H9 (cell line): ENCODE results near the gene HOXD13. TPM values are rescaled to one million over a fixed set of nuclear protein-coding genes. Genes with fewer than 3 reads are reported as not detected.

Experiments
- DNase-seq: peaks from one replicate; pipeline ENCODE4 v3.0.0-alpha.2; 2017
- H2AFZ ChIP-seq: one replicate; pipeline ENCODE4 v1.6.1; 2013; ENCODE audit warnings: mild to moderate bottlenecking, low read length, control low read depth, moderate library complexity
- H2AK5ac ChIP-seq: 2 replicates; pipeline ENCODE4 v1.6.1; 2013; ENCODE audit warnings: low read length, control low read depth, mixed read lengths; ENCODE audit not compliant: insufficient read length
- H2BK120ac ChIP-seq: one replicate; pipeline ENCODE4 v1.6.1; 2013; ENCODE audit warnings: low read depth, mild to moderate bottlenecking, low read length, control low read depth, inconsistent platforms; ENCODE audit not compliant: poor library complexity, severe bottlenecking
- H2BK12ac ChIP-seq: 2 replicates; pipeline ENCODE4 v1.6.1; 2013; ENCODE audit warnings: low read length, control low read depth, mixed read lengths, low read depth; ENCODE audit not compliant: insufficient read length
- H2BK15ac ChIP-seq: 2 replicates; pipeline ENCODE4 v1.6.1; 2013; ENCODE audit warnings: low read depth, low read length, control low read depth
- H2BK20ac ChIP-seq: one replicate; pipeline ENCODE4 v1.6.1; 2013; ENCODE audit warnings: low read depth, mild to moderate bottlenecking, low read length, control low read depth, inconsistent platforms; ENCODE audit not compliant: poor library complexity, severe bottlenecking
- H2BK5ac ChIP-seq: 2 replicates; pipeline ENCODE4 v1.6.1; 2013; ENCODE audit warnings: low read length, control low read depth, mixed read lengths; ENCODE audit not compliant: insufficient read length
- H3K14ac ChIP-seq: 2 replicates; pipeline ENCODE4 v1.6.1; 2013; ENCODE audit warnings: low read length, control low read depth; ENCODE audit not compliant: insufficient read depth
- H3K18ac ChIP-seq: 2 replicates; pipeline ENCODE4 v1.6.1; 2013; ENCODE audit warnings: low read depth, mild to moderate bottlenecking, mixed read lengths, low read length, control low read depth; ENCODE audit not compliant: insufficient read length
- H3K23ac ChIP-seq: 2 replicates; pipeline ENCODE4 v1.6.1; 2013; ENCODE audit warnings: low read length, control low read depth, mixed read lengths, low read depth; ENCODE audit not compliant: insufficient read length
- H3K23me2 ChIP-seq: 2 replicates; pipeline ENCODE4 v1.6.1; 2013; ENCODE audit warnings: low read depth, mild to moderate bottlenecking, mixed read lengths, low read length, control low read depth; ENCODE audit not compliant: insufficient read length, poor library complexity, severe bottlenecking
- H3K27ac ChIP-seq: 2 replicates; pipeline ENCODE4 v1.5.1; 2013; ENCODE audit warnings: low read length, control low read depth, mixed read lengths, low read depth; ENCODE audit not compliant: insufficient read length
- H3K27me3 ChIP-seq: 2 replicates; pipeline ENCODE4 v1.6.1; 2013; ENCODE audit warnings: low read length, control low read depth, inconsistent platforms; ENCODE audit not compliant: insufficient read depth
- H3K4ac ChIP-seq: 2 replicates; pipeline ENCODE4 v1.6.1; 2013; ENCODE audit warnings: low read depth, mild to moderate bottlenecking, control low read depth, inconsistent platforms, low read length, moderate library complexity
- H3K4me1 ChIP-seq: 2 replicates; pipeline ENCODE4 v1.6.1; 2013; ENCODE audit warnings: low read length, control low read depth, inconsistent platforms; ENCODE audit not compliant: insufficient read depth
- H3K4me2 ChIP-seq: 2 replicates; pipeline ENCODE4 v1.6.1; 2013; ENCODE audit warnings: low read length, control low read depth, mixed read lengths; ENCODE audit not compliant: insufficient read length, insufficient read depth
- H3K56ac ChIP-seq: 2 replicates; pipeline ENCODE4 v1.6.1; 2013; ENCODE audit warnings: low read depth, mild to moderate bottlenecking, mixed read lengths, low read length, control low read depth; ENCODE audit not compliant: insufficient read length
- H3K79me1 ChIP-seq: 2 replicates; pipeline ENCODE4 v1.6.1; 2013; ENCODE audit warnings: low read depth, mild to moderate bottlenecking, moderate library complexity, low read length, control low read depth, inconsistent platforms; ENCODE audit not compliant: insufficient read depth, poor library complexity, severe bottlenecking
- H3K79me2 ChIP-seq: 2 replicates; pipeline ENCODE4 v1.6.1; 2013; ENCODE audit warnings: low read length, control low read depth, inconsistent platforms; ENCODE audit not compliant: insufficient read depth
- H3K9ac ChIP-seq: 2 replicates; pipeline ENCODE4 v1.6.1; 2013; ENCODE audit warnings: low read length, control low read depth, mixed read lengths; ENCODE audit not compliant: insufficient read length; ENCODE audit errors: extremely low read depth
- H3K9me3 ChIP-seq: one replicate; pipeline ENCODE4 v1.6.1; 2013; ENCODE audit warnings: low read depth, low read length, inconsistent platforms; ENCODE audit not compliant: control insufficient read depth
- H3T11ph ChIP-seq: one replicate; pipeline ENCODE4 v1.6.1; 2013; ENCODE audit warnings: mild to moderate bottlenecking, low read length, control low read depth, inconsistent platforms
- H4K20me1 ChIP-seq: one replicate; pipeline ENCODE4 v1.6.1; 2013; ENCODE audit not compliant: control insufficient read depth, insufficient read length, insufficient read depth
- H4K5ac ChIP-seq: 2 replicates; pipeline ENCODE4 v1.6.1; 2013; ENCODE audit warnings: low read depth, mild to moderate bottlenecking, mixed read lengths, low read length, control low read depth; ENCODE audit not compliant: insufficient read length
- H4K8ac ChIP-seq: replicated peaks from 2 replicates; pipeline ENCODE4 v1.6.1; 2013; ENCODE audit warnings: low read length, control low read depth, mixed read lengths, low read depth; ENCODE audit not compliant: insufficient read length
- H4K91ac ChIP-seq: 2 replicates; pipeline ENCODE4 v1.6.1; 2013; ENCODE audit warnings: low read depth, mild to moderate bottlenecking, moderate library complexity, mixed read lengths, low read length, control low read depth; ENCODE audit not compliant: insufficient read length
- H3K27ac Mint-ChIP-seq, 3 experiments: 2 replicates in 2 of 3; 3 replicates in 1 of 3; pipeline ENCODE4 v1.8.0; 2020 to 2021; ENCODE audit warnings: mixed read lengths in 3 of 3, mild to moderate bottlenecking in 1 of 3, moderate library complexity in 1 of 3
- H3K27me3 Mint-ChIP-seq: 2 replicates; pipeline ENCODE4 v1.8.0; 2021; ENCODE audit warnings: low read depth, mild to moderate bottlenecking, moderate library complexity, mixed read lengths
- H3K36me3 Mint-ChIP-seq, 3 experiments: 2 replicates in 2 of 3; 3 replicates in 1 of 3; pipeline ENCODE4 v1.8.0; 2020 to 2021; ENCODE audit warnings: low read depth in 3 of 3, mixed read lengths in 3 of 3; ENCODE audit not compliant: insufficient read depth in 1 of 3
- H3K4me1 Mint-ChIP-seq, 2 experiments: 2 replicates each; pipeline ENCODE4 v1.8.0; 2020; ENCODE audit warnings: mixed read lengths in 2 of 2
- H3K4me3 Mint-ChIP-seq, 2 experiments: 2 replicates in 1 of 2; 3 replicates in 1 of 2; pipeline ENCODE4 v1.8.0; 2020 to 2021; ENCODE audit warnings: mild to moderate bottlenecking in 2 of 2, mixed read lengths in 2 of 2, moderate library complexity in 1 of 2
- H3K9me3 Mint-ChIP-seq, 2 experiments: 2 replicates in 1 of 2; 3 replicates in 1 of 2; pipeline ENCODE4 v1.8.0; 2020; ENCODE audit warnings: mild to moderate bottlenecking in 2 of 2, mixed read lengths in 2 of 2, moderate library complexity in 1 of 2
- WGBS: extraction: QIAGEN DNeasy Blood & Tissue Kit; methylation state at CpG from one replicate; pipeline ENCODE4 v1.1.7; 2013; ENCODE audit warnings: missing lambda C conversion rate, low lambda C conversion rate, mixed read lengths; ENCODE audit not compliant: insufficient read length; ENCODE audit errors: extremely low coverage; 5-methylcytosine and 5-hydroxymethylcytosine counted together
- total RNA-seq: library from RNA; stranded (reverse); gene quantifications from 2 replicates; pipeline ENCODE4 v1.2.1, GENCODE V29; 2021
- TF ChIP-seq, protein P1 (sequence below): fragments of 200-600 bp; sonication (generic); conservative IDR thresholded peaks from 3 replicates; pipeline ENCODE4 v1.8.0; 2021; ENCODE audit warnings: antibody characterized with exemption, mild to moderate bottlenecking

HOXD13 gene
- total RNA-seq, 1 experiment from 2014 or later, result not detected

DNA sequence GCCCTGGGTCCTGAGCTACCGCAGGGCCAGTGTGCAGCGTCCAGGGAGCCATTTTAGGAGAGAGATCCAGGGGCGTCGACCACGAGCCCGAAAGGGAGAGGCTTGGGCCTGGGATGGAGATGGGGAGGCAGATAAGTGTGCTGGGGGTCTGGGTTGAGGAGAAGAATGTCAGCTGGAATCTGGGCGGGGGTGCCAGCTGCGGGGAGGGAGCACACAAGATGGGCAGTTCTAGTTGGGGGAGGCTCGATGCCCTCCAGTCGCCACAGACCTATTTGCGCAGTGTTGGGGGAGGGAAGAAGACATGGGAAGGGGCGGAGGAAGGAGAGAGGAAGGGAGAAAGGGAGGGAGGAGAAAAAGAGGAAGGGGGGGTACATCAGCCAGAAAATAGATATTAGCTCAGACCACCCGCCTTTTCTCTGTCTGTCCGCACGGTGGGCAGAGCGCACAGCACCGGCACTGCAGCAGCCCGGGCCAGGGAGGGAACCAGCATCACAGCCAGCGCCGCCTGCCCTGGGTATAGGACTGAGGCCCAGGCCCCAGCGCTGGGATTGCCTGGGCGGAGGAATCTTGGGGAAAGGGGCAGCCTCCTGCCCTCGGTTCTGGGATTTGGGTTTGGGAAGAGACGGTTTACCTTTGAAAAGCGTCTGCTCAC, 12.7 kb downstream of the HOXD13 start:
- Histone ChIP-seq H3K4me2 (no peak overlapping the region), H3K23ac (no peak overlapping the region), H2BK12ac (no peak overlapping the region), H3K4me1 (no peaks in the 10 kb centered on the region), H4K8ac (no peak overlapping the region), H3K23me2 (no peaks in the 10 kb centered on the region), H2BK20ac (no peak overlapping the region), H2AK5ac (no peak overlapping the region), H4K5ac (no peak overlapping the region), H3K18ac (no peak overlapping the region), H2BK120ac (no peak overlapping the region), H3K79me2 (no peaks in the 10 kb centered on the region), H4K91ac (no peak overlapping the region), H3K56ac (no peak overlapping the region), H3K9me3 (no peaks in the 10 kb centered on the region), H2BK15ac (no peak overlapping the region), H3K9ac (no peak overlapping the region), H3K14ac (no peak overlapping the region), H4K20me1 (no peaks in the 10 kb centered on the region), H3K4ac (no peak overlapping the region), H3K27me3 (peaks cover 93% of the 10 kb centered on the region), H2AFZ (no peak overlapping the region), H3K27ac (no peak overlapping the region), H3K79me1 (no peaks in the 10 kb centered on the region), H2BK5ac (no peak overlapping the region), H3T11ph (no peak overlapping the region)
- Mint-ChIP-seq H3K4me3 (peak overlapping the region; percentile 2 to 75; a peak in 4 of 5 replicates), H3K27me3 (peaks cover 96% of the 10 kb centered on the region), H3K27ac (no peak overlapping the region; a peak in 1 of 7 replicates), H3K9me3 (peaks cover 5 to 20% of the 10 kb centered on the region in 2 experiments), H3K4me1 (peaks cover 14 to 38% of the 10 kb centered on the region in 2 experiments), H3K36me3 (no peaks in the 10 kb centered on the region; a peak in 2 of 7 replicates)
- WGBS, result no CpG with 5 or more reads among the region's 25 CpGs
- TF ChIP-seq, protein P1, sequence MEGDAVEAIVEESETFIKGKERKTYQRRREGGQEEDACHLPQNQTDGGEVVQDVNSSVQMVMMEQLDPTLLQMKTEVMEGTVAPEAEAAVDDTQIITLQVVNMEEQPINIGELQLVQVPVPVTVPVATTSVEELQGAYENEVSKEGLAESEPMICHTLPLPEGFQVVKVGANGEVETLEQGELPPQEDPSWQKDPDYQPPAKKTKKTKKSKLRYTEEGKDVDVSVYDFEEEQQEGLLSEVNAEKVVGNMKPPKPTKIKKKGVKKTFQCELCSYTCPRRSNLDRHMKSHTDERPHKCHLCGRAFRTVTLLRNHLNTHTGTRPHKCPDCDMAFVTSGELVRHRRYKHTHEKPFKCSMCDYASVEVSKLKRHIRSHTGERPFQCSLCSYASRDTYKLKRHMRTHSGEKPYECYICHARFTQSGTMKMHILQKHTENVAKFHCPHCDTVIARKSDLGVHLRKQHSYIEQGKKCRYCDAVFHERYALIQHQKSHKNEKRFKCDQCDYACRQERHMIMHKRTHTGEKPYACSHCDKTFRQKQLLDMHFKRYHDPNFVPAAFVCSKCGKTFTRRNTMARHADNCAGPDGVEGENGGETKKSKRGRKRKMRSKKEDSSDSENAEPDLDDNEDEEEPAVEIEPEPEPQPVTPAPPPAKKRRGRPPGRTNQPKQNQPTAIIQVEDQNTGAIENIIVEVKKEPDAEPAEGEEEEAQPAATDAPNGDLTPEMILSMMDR, result no peak
- peak; percentile 51 for DNase-seq
